Measurements from ENCODE around the gene PTPRG. TPM values are rescaled to one million over a fixed set of nuclear protein-coding genes. Genes with fewer than 3 reads are reported as not detected.
A peak's percentile ranks its signal among the peaks of the same experiment; 100 is the strongest.

The PTPRG gene
- total and polyA plus RNA-seq, 2 of the 13 experiments (the other 11 are each of a cell fraction or from before 2014, with no cell fraction given) = 8.0 to 25.3 TPM

GRCh38 chr3:61632568-61633175, 71.3 kb downstream of the PTPRG start:
- DNase-seq (ENCODE audit: low spot score) = no peak
- H2AFZ ChIP-seq (ENCODE audit: low read length) = no peak overlapping the region
- no peak overlapping the region for H3K4me3 ChIP-seq (replicated peaks in 1 of 3; ENCODE audit: insufficient read depth in 1 of 3, low read depth in 2 of 3, low read length in 3 of 3)
- H3K4me1 ChIP-seq (ENCODE audit: insufficient read depth, low read length) = peaks cover 49% of the 10 kb centered on the region
- 98% methylated on average over 2 of the region's 2 CpGs for WGBS (ENCODE audit: low lambda C conversion rate)
- H3K79me2 ChIP-seq (ENCODE audit: insufficient read depth, low read length) = peaks cover 12% of the 10 kb centered on the region
- no peak overlapping the region for H3K4me2 ChIP-seq (ENCODE audit: low read depth, low read length)
- TF ChIP-seq IRF2 (CRISPR knock-in tag; IDR thresholded peaks at IDR 0.05) (no peak), RNF219 (CRISPR knock-in tag; IDR thresholded peaks at IDR 0.05) (no peak), KDM3A (CRISPR knock-in tag; IDR thresholded peaks at IDR 0.05; ENCODE audit: low read depth) (no peak), PHF5A (CRISPR knock-in tag; IDR thresholded peaks at IDR 0.05; ENCODE audit: low read depth, unreplicated experiment) (no peak), MXD4 (CRISPR knock-in tag; IDR thresholded peaks at IDR 0.05) (no peak), KDM1A (CRISPR knock-in tag; IDR thresholded peaks at IDR 0.05) (no peak)
- 0 out of 2 replicates have a peak, but pooled peaks cover 4% of the 10 kb centered on the region for H3K9me3 ChIP-seq (ENCODE audit: low read length)
- intact Hi-C loops (cut with micrococcal nuclease; ENCODE audit: unreplicated experiment) = no loop called here
- no peak for FAIRE-seq
- ChIA-PET POLR2A (no interaction called here), CTCF (ENCODE audit: low intra/inter-chr PET ratio, low total read pairs) (no interaction called here)
- in situ Hi-C loops (cut with HindIII; ENCODE audit: extremely low pct_ligation_motif_present, low pct_unique_long_range_greater_than_20kb) = no loop called here
- no peak overlapping the region for H3K9ac ChIP-seq (ENCODE audit: insufficient read depth, low read depth, low read length)
- no peaks in the 10 kb centered on the region for H4K20me1 ChIP-seq (ENCODE audit: insufficient read depth, low read length)
- no peak for ATAC-seq
- H3K27me3 ChIP-seq (ENCODE audit: control insufficient read depth in 1 of 2, insufficient read depth in 2 of 2, low read length in 2 of 2) = no peaks in the 10 kb centered on the region
- no peaks in the 10 kb centered on the region for H3K36me3 ChIP-seq (replicated peaks in 1 of 2; ENCODE audit: control insufficient read depth in 1 of 2, insufficient read depth in 2 of 2, low read length in 2 of 2)
- H3K27ac ChIP-seq (ENCODE audit: extremely low read length, insufficient read depth, low read length) = no peak overlapping the region
- BruUV-seq (replicated peaks) = no TSS peak

GRCh38 chr3:61634678-61635077, 73.3 kb downstream of the PTPRG start:
- DNase-seq (ENCODE audit: low spot score) = peak; percentile 63
- BruUV-seq (replicated peaks) = no TSS peak
- POLR2A ChIA-PET = interaction anchor here (0.7 to 1.6 kb wide), 2 partner anchors 10 to 74 kb away, joined by 3 to 5 read pairs; no protein-coding TSS in a partner anchor
- no peak for TF ChIP-seq SOX13 (IDR thresholded peaks at IDR 0.05)
- TF ChIP-seq SOX13 (CRISPR knock-in tag; conservative IDR thresholded peaks at IDR 0.05 in 1 of 2, IDR thresholded peaks at IDR 0.05 in 1 of 2) = peak in 1 of 2 experiments; percentile 39; a peak in 1 of 4 replicates
- peak; percentile 34; the same call in 1 of the 2 replicates for TF ChIP-seq HNF4A (CRISPR knock-in tag; IDR thresholded peaks at IDR 0.05)
- TF ChIP-seq KDM6A (CRISPR knock-in tag; IDR thresholded peaks at IDR 0.05; ENCODE audit: low read depth) = no peak
- TF ChIP-seq ARID5B (CRISPR knock-in tag; IDR thresholded peaks at IDR 0.05) = no peak
- peak; percentile 93; the same call in 1 of the 2 replicates for TF ChIP-seq TBX3 (IDR thresholded peaks at IDR 0.05; ENCODE audit: borderline replicate concordance)
- no peak for TF ChIP-seq STAG1 (CRISPR knock-in tag; IDR thresholded peaks at IDR 0.05)
- TF ChIP-seq YEATS4 (CRISPR knock-in tag; IDR thresholded peaks at IDR 0.05; ENCODE audit: borderline replicate concordance) = no peak

More at GRCh38 chr3:61634678-61635077, 73.3 kb downstream of the PTPRG start:
- ATAC-seq = peak; percentile 82
- H2AFZ ChIP-seq (ENCODE audit: low read length) = no peak overlapping the region
- no peaks in the 10 kb centered on the region for H3K36me3 ChIP-seq (replicated peaks in 1 of 2; ENCODE audit: control insufficient read depth in 1 of 2, insufficient read depth in 2 of 2, low read length in 2 of 2)
- H3K4me2 ChIP-seq (ENCODE audit: low read depth, low read length) = no peak overlapping the region
- peaks cover 17% of the 10 kb centered on the region for H3K79me2 ChIP-seq (ENCODE audit: insufficient read depth, low read length)
- intact Hi-C loops (cut with micrococcal nuclease; ENCODE audit: unreplicated experiment) (no loop called here), in situ Hi-C loops (cut with HindIII; ENCODE audit: extremely low pct_ligation_motif_present, low pct_unique_long_range_greater_than_20kb) (no loop called here)
- 32% methylated on average over 3 of the region's 3 CpGs for WGBS (ENCODE audit: low lambda C conversion rate)
- H3K4me1 ChIP-seq (ENCODE audit: insufficient read depth, low read length) = peaks cover 30% of the 10 kb centered on the region
- no peak overlapping the region for H3K4me3 ChIP-seq (replicated peaks in 1 of 3; ENCODE audit: insufficient read depth in 1 of 3, low read depth in 2 of 3, low read length in 3 of 3)
- H3K9me3 ChIP-seq (ENCODE audit: low read length) = 0 out of 2 replicates have a peak, but pooled peaks cover 4% of the 10 kb centered on the region
- CTCF ChIA-PET (ENCODE audit: low intra/inter-chr PET ratio, low total read pairs) = no interaction called here
- no peak overlapping the region for H3K9ac ChIP-seq (ENCODE audit: insufficient read depth, low read depth, low read length)
- no peaks in the 10 kb centered on the region for H3K27me3 ChIP-seq (ENCODE audit: control insufficient read depth in 1 of 2, insufficient read depth in 2 of 2, low read length in 2 of 2)
- H3K27ac ChIP-seq (ENCODE audit: extremely low read length, insufficient read depth, low read length) = no peak overlapping the region
- FAIRE-seq = no peak
- H4K20me1 ChIP-seq (ENCODE audit: insufficient read depth, low read length) = no peaks in the 10 kb centered on the region

All from HepG2 (cell line).